GM19240 (cell line): Measurements from ENCODE around the gene MT4.
A peak's percentile ranks its signal among the peaks of the same experiment; 100 is the strongest.

ENCODE experiments used
- DNase-seq: peaks from one replicate; pipeline ENCODE4 v3.0.0; 2011; ENCODE audit warnings: low spot score; ENCODE audit not compliant: insufficient read length

MT4 gene

GRCh38 chr16:56564793-56565477, at the start of gene MT4:
Gene MT4 (plus strand): TSS chr16:56565073. CDS start chr16:56565129, 56 bp downstream.
- no peak for DNase-seq

- DNase-seq, result no peak
Observed at GRCh38 chr16:56515665-56516064, 49.2 kb upstream of the MT4 start.

- no peak for DNase-seq
Observed at GRCh38 chr16:56517206-56517605, 47.7 kb upstream of the MT4 start.

GRCh38 chr16:56518425-56518824, 46.4 kb upstream of the MT4 start:
- DNase-seq, result no peak

GRCh38 chr16:56519459-56520250, 45.2 kb upstream of the MT4 start, which contains the start of gene BBS2:
Gene BBS2 (minus strand): TSS chr16:56520024. CDS start chr16:56519862, 162 bp downstream.
- peak; percentile 83 for DNase-seq

- no peak for DNase-seq
Observed at GRCh38 chr16:56520251-56520577, 44.7 kb upstream of the MT4 start.

- DNase-seq, result no peak
Observed at GRCh38 chr16:56525236-56525635, 39.6 kb upstream of the MT4 start.

- DNase-seq, result no peak
Observed at GRCh38 chr16:56530872-56531271, 34.0 kb upstream of the MT4 start.

- no peak for DNase-seq
Observed at GRCh38 chr16:56532714-56533113, 32.2 kb upstream of the MT4 start.

- no peak for DNase-seq
Observed at GRCh38 chr16:56534847-56535383, 30.0 kb upstream of the MT4 start.

- DNase-seq, result no peak
Observed at GRCh38 chr16:56538331-56538730, 26.5 kb upstream of the MT4 start.

GRCh38 chr16:56539656-56540055, 25.2 kb upstream of the MT4 start:
- DNase-seq, result no peak

- DNase-seq, result no peak
Observed at GRCh38 chr16:56542039-56542438, 22.8 kb upstream of the MT4 start.

- no peak for DNase-seq
Observed at GRCh38 chr16:56547120-56547948, 17.5 kb upstream of the MT4 start.

GRCh38 chr16:56547949-56548567, 16.8 kb upstream of the MT4 start:
- DNase-seq, result no peak

- DNase-seq, result no peak
Observed at GRCh38 chr16:56549161-56549560, 15.7 kb upstream of the MT4 start.

GRCh38 chr16:56549744-56550385, 15.0 kb upstream of the MT4 start:
- no peak for DNase-seq

- DNase-seq, result no peak
Observed at GRCh38 chr16:56551796-56552738, 12.8 kb upstream of the MT4 start.

- DNase-seq, result no peak
Observed at GRCh38 chr16:56554441-56554840, 10.4 kb upstream of the MT4 start.
